ENCODE results near the gene ANKH.

GRCh38 chr5:14668181-14668591 is 203.4 kb downstream of the ANKH start:
- TF ChIP-seq CTCF (conservative IDR thresholded peaks at IDR 0.05), result no peak
- TF ChIP-seq EZH2 (IDR thresholded peaks at IDR 0.05; ENCODE audit: low read depth), result no peak
